NCI-H2029 treated with DMSO at 0.1 percent for 48 hours (cell line): ENCODE data around the gene UMAD1.
"Not testable (repeated sequence)": the region's sequence is repeated elsewhere in the genome, so short reads cannot be mapped to it uniquely, and the experiment has no call there.

Experiments used
- DNase-seq: peaks from one replicate; lab custom pipeline; 2025; lab: John Stamatoyannopoulos, UW

The UMAD1 gene

DNA sequence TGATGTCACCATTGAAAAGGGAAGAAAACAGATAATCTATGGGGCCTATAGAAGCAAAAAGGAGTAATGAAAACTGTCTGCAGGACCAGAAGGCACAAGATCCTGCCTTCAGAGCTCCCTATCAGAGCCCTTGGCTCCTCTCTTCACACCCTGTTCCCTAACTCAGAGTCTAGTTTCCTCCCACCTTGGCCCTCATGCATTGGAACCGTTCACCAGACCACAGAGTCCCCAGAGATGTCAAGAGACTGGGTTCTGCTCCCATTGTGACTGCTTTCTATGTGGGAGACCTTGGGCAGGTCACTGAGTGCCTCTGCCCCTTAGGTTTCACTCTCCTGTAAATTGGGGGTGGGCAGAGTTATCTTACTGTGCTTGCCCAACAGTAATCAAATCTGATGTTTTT is 158.0 kb downstream of the UMAD1 start:
- no peak for DNase-seq

DNA sequence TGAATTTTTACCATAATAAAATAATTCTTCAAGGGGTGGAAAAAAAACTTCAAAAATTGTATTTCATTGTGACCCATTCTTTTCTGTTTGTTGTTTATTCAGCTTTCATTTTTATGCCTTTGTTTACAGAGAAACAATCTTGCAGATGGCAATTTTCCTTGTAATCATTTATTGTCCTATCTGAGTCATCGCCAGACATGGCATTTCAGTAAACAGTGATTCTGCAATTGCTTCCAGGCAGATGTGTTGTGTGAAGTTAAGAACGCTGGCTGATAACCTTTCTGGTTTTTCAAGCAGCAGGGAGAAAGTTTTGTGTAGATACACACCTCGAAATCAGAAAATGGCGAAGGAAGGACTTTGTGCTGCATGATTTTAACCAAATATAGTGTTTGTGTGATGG is 158.6 kb downstream of the UMAD1 start:
- no peak for DNase-seq

DNA sequence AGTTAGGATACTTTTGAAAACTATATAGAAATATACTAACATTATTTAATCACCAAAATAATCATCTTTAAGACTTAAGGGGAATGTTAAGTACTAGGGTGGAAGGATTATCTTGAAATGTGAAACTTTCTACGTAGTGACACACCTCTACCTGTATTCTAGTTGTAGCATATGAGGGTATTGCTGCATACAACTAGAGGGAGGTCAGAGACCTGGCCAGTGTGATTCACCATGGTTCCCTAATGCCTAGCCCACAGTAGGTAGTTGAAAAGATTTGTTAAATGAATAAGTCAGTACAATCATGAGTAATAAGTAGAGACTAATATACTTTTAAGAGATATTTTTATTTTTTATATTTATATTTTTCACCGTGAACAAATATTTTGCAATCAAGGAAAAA is 162.0 kb downstream of the UMAD1 start:
- no peak for DNase-seq

DNA sequence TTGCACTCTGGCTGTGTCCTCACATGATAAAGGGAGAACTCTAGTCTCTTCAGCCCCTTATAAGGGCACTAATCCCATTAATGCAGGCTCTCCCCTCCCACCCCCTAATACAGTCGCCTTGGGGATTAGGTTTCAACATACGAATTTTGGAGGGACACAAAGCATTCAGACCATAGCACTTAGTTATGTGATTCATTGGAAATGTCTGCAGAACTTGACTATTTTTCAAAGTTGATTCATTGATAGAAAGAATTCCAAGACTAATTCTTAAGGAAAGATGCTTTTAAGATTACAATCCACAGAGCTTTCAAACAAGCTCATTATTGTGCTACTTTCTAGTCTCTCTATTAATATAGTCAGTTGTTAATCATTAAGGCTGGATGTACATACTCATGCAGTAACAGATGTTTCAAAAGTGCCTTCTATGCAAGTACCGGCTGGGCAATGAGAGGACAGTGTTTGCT is 163.2 kb downstream of the UMAD1 start:
- no peak for DNase-seq

DNA sequence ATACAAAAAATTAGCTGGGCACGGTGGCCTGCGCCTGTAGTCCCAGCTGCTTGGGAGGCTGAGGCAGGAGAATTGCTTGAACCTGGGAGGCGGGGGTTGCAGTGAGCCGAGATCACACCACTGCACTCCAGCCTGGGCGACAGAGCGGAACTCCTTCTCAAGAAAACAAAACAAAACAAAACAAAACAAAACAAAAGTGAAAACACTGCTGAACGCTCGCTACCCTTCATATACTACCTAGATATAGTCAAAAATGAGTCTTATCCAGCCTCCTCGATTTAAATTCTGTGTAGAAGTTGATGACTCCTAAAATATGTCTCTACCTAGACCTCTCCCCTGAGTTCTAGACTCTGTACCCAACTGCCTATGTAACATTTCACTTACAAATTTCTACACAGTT is 164.3 kb downstream of the UMAD1 start:
- DNase-seq = not testable (repeated sequence)

DNA sequence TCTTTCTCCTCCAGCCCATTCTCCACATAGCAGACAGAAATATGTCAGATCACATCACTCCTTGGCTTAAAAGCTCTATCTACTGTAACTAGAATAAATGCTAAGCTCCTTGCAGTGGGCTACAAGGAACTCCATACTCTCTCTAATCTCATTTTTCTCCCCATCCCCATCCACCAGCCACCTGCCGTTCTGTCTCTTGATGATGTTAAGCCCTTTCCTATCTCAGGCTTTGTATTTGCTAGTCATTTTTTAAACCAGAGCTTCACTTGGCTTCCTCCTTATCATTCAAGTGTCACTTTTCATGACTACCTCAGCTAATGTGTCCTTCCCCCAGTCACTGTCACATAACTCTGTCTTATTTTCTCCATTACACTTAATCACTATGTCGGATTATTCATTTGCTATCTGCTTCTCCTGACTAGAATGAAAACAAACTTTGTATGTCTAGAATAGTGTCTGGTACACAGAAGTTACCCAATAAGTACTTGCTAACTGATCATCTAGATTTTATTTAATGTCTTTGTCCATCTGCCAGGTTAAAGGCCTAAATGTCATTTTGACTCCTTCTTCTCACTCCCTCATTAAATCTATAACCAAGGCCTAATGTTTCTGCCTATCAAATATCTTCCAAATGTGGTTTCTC is 165.1 kb downstream of the UMAD1 start:
- DNase-seq = no peak

DNA sequence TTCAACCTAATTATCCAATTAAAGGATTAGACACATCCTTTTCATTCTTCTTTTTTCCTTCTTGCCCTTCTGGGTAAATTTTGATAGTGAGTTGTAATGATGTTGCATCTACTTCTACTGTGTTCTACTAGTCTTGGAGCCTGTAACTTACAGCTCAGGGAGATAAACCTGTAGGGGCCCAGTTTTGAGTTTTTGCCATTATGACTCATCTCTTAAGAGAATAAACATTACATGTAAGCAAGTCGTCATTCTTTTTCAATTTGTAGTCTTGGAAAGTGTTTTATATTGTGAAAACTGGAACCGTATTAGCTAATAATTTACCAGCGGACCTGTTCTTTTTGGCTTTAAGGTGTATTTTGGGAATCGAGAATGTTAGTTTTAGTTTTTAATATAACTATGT is 167.6 kb downstream of the UMAD1 start:
- no peak for DNase-seq

DNA sequence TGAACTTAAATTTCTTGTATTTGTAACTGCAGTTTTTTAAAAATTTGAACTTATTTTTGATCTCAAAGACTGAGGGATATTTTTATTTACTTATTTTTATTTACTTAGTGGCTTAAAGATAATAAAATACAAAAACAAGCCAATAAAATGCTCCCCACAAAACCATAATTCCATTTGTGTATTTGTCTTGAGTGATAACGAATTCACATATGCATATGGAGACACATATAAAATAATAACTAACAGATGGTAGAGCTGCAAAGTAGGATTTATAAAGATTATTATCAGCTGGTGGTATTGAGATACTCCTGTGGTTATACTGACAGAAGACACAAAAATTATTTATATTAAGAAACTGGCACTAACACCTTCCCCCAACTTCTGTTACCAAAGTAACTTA is 168.1 kb downstream of the UMAD1 start:
- no peak for DNase-seq

DNA sequence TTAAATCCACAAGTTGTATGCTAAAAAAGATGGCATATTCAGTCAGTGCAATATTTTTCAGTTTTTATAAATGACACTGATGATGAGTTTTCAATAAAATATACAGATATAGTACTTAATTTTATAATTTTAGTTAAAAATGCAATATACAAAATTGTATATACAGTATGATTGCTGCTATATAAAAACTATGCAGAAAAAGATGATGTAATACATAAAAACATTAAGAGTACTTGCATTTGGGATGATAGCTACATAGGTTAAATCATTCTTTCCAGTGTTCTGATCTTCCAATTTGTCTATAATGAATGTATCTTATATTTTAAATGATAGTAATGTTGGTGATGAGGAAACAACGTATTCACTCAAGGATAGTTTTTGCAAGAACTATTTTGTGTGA is 169.8 kb downstream of the UMAD1 start:
- no peak for DNase-seq

DNA sequence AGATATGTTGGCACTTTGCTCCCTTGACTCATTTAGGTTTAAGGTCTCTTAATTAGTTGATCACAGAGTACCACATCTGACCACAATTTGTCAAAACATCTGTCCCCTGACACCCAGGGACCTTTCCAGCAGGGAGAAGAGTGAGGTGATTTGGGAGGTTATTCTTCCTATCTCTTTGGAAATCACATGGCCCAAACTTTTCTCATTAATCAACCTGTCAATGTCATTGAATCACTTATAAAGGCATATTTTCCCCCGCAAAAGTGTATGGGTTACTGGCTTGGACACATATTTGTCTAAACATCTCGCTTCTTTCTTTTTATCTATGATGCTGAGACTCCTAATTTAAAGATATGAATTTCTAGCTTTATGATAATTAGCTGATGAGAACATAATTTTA is 170.3 kb downstream of the UMAD1 start:
- DNase-seq = no peak

DNA sequence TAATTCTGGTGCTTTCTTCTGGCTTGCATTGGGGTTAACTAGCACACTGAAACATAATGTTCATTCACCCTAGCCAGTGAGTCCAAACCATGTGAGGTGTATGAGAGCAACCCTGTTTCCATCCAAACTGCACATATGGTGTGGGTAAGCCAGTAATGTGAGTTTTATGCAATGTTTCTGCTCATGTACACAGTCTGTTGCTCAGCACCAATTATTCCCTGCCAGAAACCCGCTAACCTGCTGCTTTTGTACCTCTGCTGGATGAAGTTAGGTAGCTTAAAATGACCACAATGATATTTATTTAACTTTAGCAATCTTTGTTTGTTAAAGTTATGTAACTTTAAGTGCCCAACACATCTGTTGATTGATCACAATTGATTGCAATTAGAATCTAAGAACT is 171.6 kb downstream of the UMAD1 start:
- DNase-seq = no peak

DNA sequence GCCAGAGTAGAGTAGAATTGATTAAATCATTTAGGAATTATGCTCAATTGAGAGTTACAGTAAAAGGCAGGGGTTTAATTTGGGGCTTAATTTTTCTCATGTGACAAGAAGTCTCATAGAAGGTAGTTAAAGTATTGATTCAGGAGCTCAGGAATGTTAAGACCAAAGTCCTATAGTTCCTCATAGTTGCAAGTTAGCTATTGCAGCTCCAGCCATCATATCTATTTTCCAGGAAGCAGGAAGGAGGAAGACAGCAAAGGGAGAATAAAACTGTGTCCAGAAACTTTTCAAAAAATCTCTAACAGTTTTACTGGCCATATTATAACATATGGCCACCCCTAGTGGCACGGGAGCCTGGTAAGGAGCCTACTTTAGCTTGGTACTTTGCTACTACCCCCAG is 174.8 kb downstream of the UMAD1 start:
- no peak for DNase-seq

DNA sequence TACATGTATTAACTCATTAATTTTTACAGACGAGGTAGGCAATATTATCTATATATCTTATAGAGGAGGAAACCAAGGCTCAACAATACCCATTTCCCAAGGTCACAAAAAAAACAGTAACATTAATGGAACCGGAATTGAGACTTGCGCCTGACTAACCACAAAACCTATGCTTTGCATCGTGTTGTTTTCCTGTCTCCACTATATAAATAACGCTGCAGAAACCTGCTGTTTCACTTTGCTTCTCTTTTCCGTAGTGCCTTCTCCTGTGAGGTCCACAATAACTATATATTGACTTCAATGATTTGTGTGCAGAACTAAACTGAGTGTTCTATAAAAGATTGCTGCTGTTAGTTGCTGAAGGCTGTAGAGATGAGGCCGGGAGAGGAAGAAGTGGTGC is 175.5 kb downstream of the UMAD1 start:
- DNase-seq = no peak

DNA sequence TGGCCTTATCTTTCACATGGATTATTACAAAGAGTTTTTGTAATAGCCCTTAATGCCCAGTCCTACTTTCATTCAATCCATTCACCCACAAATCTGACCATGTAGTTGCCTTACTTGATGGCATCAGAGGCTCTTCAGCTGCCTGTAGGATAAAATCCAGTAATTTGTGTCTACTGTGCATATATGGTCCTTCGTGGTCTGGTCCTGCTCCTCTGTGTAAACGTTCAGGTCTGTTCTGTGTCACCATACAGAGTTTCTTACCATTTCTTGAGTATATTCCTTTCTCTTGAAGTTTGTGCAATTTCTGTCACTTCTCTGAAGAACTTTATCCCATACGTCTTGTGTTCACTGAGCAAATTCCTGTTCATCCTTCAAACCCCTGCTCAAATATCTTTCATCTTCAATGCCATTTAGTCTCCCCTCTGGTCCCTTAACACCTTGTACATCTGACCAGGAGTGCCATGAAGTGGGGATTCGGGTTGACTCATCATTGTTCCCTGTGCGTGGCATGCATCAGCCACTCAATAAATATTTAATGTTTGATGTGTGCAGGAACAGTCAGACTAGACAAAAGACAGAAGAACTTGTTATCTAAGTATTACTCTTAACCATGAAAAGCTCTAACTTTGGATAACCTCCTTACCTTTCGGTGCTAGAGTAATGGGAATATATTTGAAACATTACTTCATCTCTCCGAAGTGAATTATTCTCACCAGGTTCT is 176.4 kb downstream of the UMAD1 start:
- no peak for DNase-seq

DNA sequence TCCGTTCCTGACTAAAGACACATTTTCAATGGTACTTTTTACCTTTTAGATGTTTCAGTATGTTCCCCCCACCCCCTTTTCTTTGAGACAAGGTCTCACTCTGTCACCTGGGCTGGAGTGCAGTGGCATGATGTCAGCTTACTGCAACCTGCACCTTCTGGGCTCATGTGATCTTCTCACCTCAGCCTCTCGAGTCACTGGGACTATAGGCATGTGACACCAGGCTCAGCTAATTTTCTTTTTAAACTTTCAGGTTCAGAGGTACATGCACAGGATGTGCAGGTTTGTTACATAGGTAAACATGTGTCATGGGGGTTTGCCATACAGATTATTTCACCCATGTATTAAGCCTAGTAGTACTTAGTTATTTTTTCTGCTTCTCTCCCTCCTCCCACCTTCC is 177.2 kb downstream of the UMAD1 start:
- DNase-seq = no peak

DNA sequence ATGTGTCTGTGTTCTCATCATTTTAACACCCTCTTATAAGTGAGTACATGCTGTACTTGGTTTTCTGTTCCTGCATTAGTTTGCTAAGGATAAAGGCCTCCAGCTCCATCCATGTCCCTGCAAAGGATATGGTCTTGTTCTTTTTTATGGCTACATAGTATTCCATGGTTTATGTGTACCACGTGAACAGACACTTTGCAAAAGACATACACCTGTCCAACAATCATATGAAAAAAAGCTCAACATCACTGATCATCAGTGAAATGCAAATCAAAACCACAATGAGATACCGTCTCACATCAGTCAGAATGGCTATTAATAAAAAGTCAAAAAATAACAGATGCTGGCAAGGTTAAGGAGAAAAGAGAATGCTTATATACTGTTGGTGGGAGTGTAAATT is 177.6 kb downstream of the UMAD1 start:
- not testable (repeated sequence) for DNase-seq

DNA sequence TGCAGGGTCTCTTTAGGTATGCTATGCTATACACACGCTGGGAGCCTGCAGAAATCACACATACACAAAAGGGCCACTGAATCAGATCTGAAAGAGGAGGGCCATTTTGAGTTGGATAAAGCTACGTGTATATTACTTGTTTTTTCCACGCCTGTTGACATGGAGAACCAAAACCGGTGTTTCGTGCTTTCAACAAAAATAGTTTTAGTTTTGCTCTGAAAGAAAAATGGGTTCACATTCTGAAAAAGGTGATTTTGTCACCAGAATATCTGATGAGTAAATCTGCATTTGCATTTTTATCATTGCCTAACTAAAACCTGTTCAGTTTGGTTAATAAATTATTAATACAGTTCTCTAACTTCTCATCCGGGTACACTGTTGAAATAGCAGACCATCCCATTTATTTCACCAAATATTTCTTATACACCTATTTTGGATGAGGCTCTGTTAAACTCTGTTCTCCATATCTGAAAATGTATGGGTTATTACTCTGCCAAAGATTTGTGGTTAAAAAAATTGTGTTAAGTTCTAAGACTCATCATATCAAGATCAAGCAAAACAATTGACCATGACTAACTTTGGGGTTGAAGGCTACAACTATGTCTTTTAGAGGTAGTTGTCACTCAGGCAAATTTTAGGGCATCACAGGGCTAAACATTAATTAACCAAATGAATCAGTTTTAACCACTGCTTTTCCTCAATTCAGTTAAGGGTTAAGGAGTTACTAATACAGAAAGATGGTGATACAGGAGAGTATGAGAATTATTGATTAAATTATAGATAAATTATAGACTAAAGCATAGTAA is 179.1 kb downstream of the UMAD1 start:
- DNase-seq = no peak

DNA sequence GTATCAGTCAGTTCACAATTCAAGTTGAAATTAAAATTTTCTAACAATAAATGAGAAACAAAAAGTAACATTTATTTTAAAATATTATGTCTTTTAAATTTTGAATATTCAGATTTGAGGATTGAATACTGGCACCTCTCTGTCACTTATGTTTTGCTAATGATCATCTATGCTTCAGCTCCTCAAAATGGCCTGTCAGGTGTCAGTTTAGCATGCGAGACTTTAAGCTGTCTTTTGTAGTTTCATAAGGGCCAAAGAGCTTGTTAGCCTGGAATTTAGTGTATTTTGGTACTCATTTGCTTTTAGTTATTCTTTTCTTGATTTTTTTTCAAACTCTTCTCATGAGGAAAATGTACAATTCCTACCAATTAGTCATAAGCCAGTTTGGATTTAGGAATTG is 179.9 kb downstream of the UMAD1 start:
- no peak for DNase-seq

DNA sequence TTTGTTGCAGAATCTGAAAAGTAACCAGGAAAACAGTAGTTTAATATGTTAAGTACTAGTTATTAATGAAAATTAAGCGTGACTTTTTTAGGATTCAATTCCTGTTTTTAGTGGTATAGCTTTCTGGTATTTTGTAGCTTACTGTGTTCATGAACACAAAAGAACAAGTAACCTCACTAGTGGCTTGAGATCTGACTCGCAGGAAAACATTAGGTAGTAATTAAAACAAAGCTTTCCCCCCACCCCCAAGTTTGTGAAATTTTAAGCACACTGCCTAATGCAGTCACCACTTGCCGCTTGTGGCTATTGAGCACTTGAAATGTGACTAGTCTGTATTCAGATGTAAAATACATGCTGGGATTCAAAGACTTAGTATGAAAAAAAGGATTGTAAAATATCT is 180.4 kb downstream of the UMAD1 start:
- DNase-seq = no peak

DNA sequence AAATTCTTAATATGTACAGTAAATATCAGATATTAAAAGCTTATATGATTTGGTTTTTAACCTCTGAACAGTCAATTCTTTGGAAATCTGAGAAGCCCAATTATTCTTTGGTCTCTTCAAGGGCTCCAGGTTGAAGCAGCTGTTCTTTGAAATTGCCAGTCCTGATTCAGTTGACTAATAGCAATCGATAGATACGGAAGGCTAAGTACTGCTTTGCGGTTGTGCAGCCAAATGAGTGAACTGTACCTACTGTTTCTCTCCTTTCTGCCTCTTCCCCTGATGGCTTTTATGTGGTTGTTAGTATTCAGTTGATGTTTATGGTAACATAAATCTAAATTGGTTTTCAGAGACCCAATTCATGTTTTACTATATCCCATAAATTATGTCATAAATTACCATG is 181.0 kb downstream of the UMAD1 start:
- DNase-seq = no peak

DNA sequence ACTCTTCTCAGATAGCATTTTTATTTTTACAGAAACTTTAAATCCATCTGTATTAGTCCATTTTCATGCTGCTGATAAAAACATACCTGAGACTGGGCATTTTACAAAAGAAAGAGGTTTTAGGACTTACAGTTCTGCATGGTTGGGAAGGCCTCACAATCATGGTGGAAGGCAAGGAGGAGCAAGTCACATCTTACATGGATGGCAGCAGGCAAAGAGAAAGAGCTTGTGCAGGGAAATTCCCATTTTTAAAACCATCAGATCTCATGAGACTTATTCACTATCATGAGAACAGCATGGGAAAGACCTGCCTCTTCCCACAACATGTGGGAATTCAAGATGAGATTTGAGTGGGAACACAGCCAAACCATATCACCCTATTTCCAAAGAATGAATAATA is 184.7 kb downstream of the UMAD1 start:
- not testable (repeated sequence) for DNase-seq

DNA sequence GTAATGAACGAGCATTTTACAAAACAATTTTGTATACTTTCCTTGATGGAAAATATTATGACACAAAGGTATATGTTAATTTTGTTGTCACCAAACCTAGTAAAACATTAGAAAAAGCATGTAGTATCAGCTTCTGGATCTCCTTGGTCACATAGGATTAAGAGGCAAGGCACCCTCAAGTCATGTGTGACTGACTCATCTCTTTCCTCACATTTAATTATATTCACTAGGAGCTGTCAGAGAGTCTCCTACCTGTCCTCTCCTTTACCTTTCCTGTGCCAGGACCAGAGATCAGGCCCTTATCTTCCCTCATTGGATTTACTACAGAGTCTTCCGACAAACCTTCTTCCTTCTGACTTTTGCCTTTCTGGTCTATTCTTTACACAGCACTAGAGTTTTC is 189.1 kb downstream of the UMAD1 start:
- no peak for DNase-seq
